ENCODE data around the gene GSE1.

- TF ChIP-seq RFX1 (IDR thresholded peaks at IDR 0.05) (no peak), SP4 (CRISPR knock-in tag; IDR thresholded peaks at IDR 0.05) (no peak), ZNF773 (CRISPR knock-in tag; IDR thresholded peaks at IDR 0.05; ENCODE audit: borderline replicate concordance) (no peak), HINFP (CRISPR knock-in tag; IDR thresholded peaks at IDR 0.05; ENCODE audit: low read depth) (no peak), ZBTB4 (CRISPR knock-in tag; IDR thresholded peaks at IDR 0.05; ENCODE audit: borderline replicate concordance) (no peak), IRF9 (CRISPR knock-in tag; IDR thresholded peaks at IDR 0.05; ENCODE audit: borderline replicate concordance) (no peak), MYC (CRISPR knock-in tag; IDR thresholded peaks at IDR 0.05; ENCODE audit: borderline replicate concordance) (no peak), PHF21A (CRISPR knock-in tag; IDR thresholded peaks at IDR 0.05) (no peak)
- TF ChIP-seq, protein P1, sequence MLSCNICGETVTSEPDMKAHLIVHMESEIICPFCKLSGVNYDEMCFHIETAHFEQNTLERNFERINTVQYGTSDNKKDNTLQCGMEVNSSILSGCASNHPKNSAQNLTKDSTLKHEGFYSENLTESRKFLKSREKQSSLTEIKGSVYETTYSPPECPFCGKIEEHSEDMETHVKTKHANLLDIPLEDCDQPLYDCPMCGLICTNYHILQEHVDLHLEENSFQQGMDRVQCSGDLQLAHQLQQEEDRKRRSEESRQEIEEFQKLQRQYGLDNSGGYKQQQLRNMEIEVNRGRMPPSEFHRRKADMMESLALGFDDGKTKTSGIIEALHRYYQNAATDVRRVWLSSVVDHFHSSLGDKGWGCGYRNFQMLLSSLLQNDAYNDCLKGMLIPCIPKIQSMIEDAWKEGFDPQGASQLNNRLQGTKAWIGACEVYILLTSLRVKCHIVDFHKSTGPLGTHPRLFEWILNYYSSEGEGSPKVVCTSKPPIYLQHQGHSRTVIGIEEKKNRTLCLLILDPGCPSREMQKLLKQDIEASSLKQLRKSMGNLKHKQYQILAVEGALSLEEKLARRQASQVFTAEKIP (CRISPR knock-in tag; IDR thresholded peaks at IDR 0.05; ENCODE audit: borderline replicate concordance), result no peak
- TF ChIP-seq, protein P2, sequence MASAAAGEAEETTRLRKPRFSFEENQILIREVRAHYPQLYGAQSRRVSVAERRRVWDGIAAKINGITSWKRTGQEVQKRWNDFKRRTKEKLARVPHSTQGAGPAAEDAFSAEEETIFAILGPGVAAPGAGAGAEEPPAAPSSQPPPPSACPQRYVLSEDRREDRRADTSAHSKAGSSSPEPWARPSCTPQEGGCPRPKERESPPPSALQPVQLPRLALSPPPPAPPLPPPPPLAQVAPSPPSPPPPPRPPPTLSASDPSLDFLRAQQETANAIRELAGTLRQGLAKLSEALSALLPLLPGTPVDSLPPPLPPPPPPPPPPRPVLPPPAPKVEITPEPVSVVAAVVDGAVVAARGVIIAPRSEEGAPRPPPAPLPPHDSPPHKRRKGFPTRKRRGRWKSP (CRISPR knock-in tag; IDR thresholded peaks at IDR 0.05), result no peak
Observed at GRCh38 chr16:85646976-85647375, 33.9 kb downstream of the GSE1 start.
